ENCODE measurements around the gene SERINC5. TPM values are rescaled to one million over a fixed set of nuclear protein-coding genes. Genes with fewer than 3 reads are reported as not detected.

Gene SERINC5
- total RNA-seq, 1 donor from 2014 or later, result 8.3 TPM

GRCh38 chr5:80149161-80149609, 106.7 kb downstream of the SERINC5 start:
- H3K27me3 Mint-ChIP-seq (ENCODE audit: low read depth), result peaks cover 14% of the 10 kb centered on the region
- no peaks in the 10 kb centered on the region for H3K9me3 Mint-ChIP-seq
- no peak for DNase-seq (ENCODE audit: low read depth, low spot score)
- H3K4me1 Mint-ChIP-seq, result peaks cover 24% of the 10 kb centered on the region
- H3K4me3 Mint-ChIP-seq, result no peak overlapping the region
- H3K36me3 Mint-ChIP-seq (ENCODE audit: low read depth), result no peaks in the 10 kb centered on the region
- no peak for TF ChIP-seq CTCF (conservative IDR thresholded peaks at IDR 0.05)
- H3K27ac Mint-ChIP-seq (ENCODE audit: unreplicated experiment), result no peak overlapping the region

GRCh38 chr5:80147119-80147815, 108.6 kb downstream of the SERINC5 start:
- Mint-ChIP-seq H3K36me3 (ENCODE audit: low read depth) (no peaks in the 10 kb centered on the region), H3K9me3 (no peaks in the 10 kb centered on the region), H3K4me3 (no peak overlapping the region), H3K4me1 (peaks cover 23% of the 10 kb centered on the region), H3K27me3 (ENCODE audit: low read depth) (peaks cover 14% of the 10 kb centered on the region), H3K27ac (ENCODE audit: unreplicated experiment) (no peak overlapping the region)
- TF ChIP-seq CTCF (conservative IDR thresholded peaks at IDR 0.05), result no peak
- no peak for DNase-seq (ENCODE audit: low read depth, low spot score)

- no peaks in the 10 kb centered on the region for H3K9me3 Mint-ChIP-seq
- DNase-seq (ENCODE audit: low read depth, low spot score), result no peak
- H3K4me3 Mint-ChIP-seq, result no peak overlapping the region
- H3K27ac Mint-ChIP-seq (ENCODE audit: unreplicated experiment), result peak overlapping the region; percentile 64
- TF ChIP-seq CTCF (conservative IDR thresholded peaks at IDR 0.05), result no peak
- no peaks in the 10 kb centered on the region for H3K36me3 Mint-ChIP-seq (ENCODE audit: low read depth)
- peaks cover 13% of the 10 kb centered on the region for H3K27me3 Mint-ChIP-seq (ENCODE audit: low read depth)
- peaks cover 33% of the 10 kb centered on the region for H3K4me1 Mint-ChIP-seq
Measured at GRCh38 chr5:80146046-80146445, 109.8 kb downstream of the SERINC5 start.

GRCh38 chr5:80143491-80143890, 112.4 kb downstream of the SERINC5 start:
- no peak for TF ChIP-seq CTCF (conservative IDR thresholded peaks at IDR 0.05)
- no peak for DNase-seq (ENCODE audit: low read depth, low spot score)
- Mint-ChIP-seq H3K36me3 (ENCODE audit: low read depth) (no peaks in the 10 kb centered on the region), H3K4me3 (no peak overlapping the region), H3K4me1 (peaks cover 27% of the 10 kb centered on the region), H3K9me3 (no peaks in the 10 kb centered on the region), H3K27ac (ENCODE audit: unreplicated experiment) (no peak overlapping the region), H3K27me3 (ENCODE audit: low read depth) (peaks cover 8% of the 10 kb centered on the region)

GRCh38 chr5:80142996-80143395, 112.9 kb downstream of the SERINC5 start:
- DNase-seq (ENCODE audit: low read depth, low spot score), result no peak
- peaks cover 8% of the 10 kb centered on the region for H3K27me3 Mint-ChIP-seq (ENCODE audit: low read depth)
- TF ChIP-seq CTCF (conservative IDR thresholded peaks at IDR 0.05), result no peak
- no peak overlapping the region for H3K4me3 Mint-ChIP-seq
- H3K4me1 Mint-ChIP-seq, result peaks cover 27% of the 10 kb centered on the region
- H3K9me3 Mint-ChIP-seq, result no peaks in the 10 kb centered on the region
- no peak overlapping the region for H3K27ac Mint-ChIP-seq (ENCODE audit: unreplicated experiment)
- no peaks in the 10 kb centered on the region for H3K36me3 Mint-ChIP-seq (ENCODE audit: low read depth)
